Activated CD4-positive, alpha-beta memory T cell treated with anti-CD3 and anti-CD28 coated beads for 36 hours (primary cell): Measurements from ENCODE around the gene MPP3. TPM values are rescaled to one million over a fixed set of nuclear protein-coding genes. Genes with fewer than 3 reads are reported as not detected.

Experiments used
- CTCF ChIA-PET: fragments of 350-600 bp; sonication (Branson Sonifier 250); formaldehyde crosslinking; loops from one replicate; lab custom pipeline; 2021; ENCODE audit warnings: antibody characterized with exemption, inconsistent platforms; lab: Charles Lee
- POLR2A ChIA-PET: fragments of 350-600 bp; sonication (Branson Sonifier 250); formaldehyde crosslinking; loops from one replicate; lab custom pipeline; 2021; ENCODE audit warnings: antibody characterized with exemption; lab: Charles Lee
- DNase-seq: peaks from one replicate; pipeline ENCODE4 v3.0.0-alpha.2; 2020
- H3K27ac Mint-ChIP-seq: one replicate; pipeline ENCODE4 v1.8.0; 2021; ENCODE audit warnings: mixed read lengths
- H3K27me3 Mint-ChIP-seq: one replicate; pipeline ENCODE4 v1.8.0; 2021; ENCODE audit warnings: mixed read lengths
- H3K36me3 Mint-ChIP-seq: one replicate; pipeline ENCODE4 v1.8.0; 2021; ENCODE audit warnings: mixed read lengths
- H3K4me1 Mint-ChIP-seq: one replicate; pipeline ENCODE4 v1.8.0; 2021; ENCODE audit warnings: low read depth, mixed read lengths
- H3K4me3 Mint-ChIP-seq: one replicate; pipeline ENCODE4 v1.8.0; 2021; ENCODE audit warnings: mild to moderate bottlenecking, mixed read lengths
- H3K9me3 Mint-ChIP-seq: one replicate; pipeline ENCODE4 v1.8.0; 2021; ENCODE audit warnings: mixed read lengths
- intact Hi-C: fragments of 100-400 bp; cut with micrococcal nuclease; formaldehyde crosslinking; loops from one replicate; pipeline ENCODE4 v1.15.1; 2023
- total RNA-seq, 2 experiments: library from RNA; stranded (reverse); gene quantifications; one replicate each; pipeline ENCODE4 v1.2.3, GENCODE V29; 2021

Gene MPP3
- total RNA-seq, 2 experiments from 2014 or later, result 0.41 to 0.62 TPM

DNA sequence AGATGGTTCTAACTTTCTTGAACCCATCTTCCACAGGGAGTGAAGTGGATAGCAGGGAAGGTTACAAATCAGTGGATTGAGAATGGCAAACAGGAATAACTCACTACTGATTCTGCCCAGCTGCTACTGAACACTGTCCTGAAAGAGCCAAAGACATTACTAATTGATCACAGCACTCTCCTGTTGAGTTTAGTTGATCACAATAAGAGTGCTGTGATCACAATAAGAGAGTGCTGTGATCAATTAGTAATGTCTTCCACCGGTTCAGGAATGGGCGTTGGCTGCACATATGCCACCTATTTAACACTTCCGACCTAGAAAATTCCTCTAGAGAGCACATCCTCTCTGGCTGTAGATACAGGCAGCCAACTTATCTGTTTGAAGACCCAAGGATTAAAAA is 41.4 kb downstream of the MPP3 start:
- Mint-ChIP-seq H3K27me3 (peaks cover 6% of the 10 kb centered on the region), H3K4me1 (peaks cover 7% of the 10 kb centered on the region), H3K36me3 (no peaks in the 10 kb centered on the region), H3K27ac (no peak overlapping the region), H3K9me3 (no peaks in the 10 kb centered on the region), H3K4me3 (no peak overlapping the region)
- CTCF ChIA-PET, result no interaction called here
- POLR2A ChIA-PET, result no interaction called here
- intact Hi-C loops, result no loop called here
- DNase-seq, result no peak

DNA sequence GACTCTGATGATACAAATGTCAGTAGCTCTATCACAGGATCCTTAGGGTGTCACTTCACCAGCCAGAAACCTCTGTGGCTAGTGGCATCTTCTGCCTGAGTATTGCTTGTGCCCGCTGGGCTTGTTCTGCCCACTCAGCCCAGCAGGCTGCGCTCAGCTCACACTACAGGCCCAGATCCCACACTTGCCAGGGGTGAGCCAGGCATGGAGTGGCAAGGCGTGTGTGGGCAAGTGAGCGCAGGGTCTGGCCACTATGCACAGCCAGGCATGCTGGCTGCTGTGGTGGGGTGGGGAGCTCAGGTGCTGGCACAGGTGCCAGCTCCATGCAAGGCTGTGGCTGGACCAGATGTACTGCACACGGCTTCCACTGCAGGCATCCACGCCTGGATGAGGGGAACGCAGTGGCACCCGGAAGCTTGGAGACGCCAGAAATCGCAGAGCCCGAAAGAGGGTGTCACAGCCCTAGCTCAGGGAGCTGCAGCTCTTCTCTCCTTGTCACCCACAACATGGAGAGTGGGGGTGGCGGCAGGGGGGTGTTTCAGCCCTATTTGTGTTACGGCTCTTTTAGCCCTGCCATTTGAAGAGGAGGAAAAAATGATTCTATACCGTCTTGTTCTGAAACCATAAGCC is 42.5 kb downstream of the MPP3 start:
- Mint-ChIP-seq H3K4me3 (no peak overlapping the region), H3K36me3 (no peaks in the 10 kb centered on the region), H3K27ac (no peak overlapping the region), H3K27me3 (peaks cover 3% of the 10 kb centered on the region), H3K9me3 (no peaks in the 10 kb centered on the region), H3K4me1 (peaks cover 7% of the 10 kb centered on the region)
- CTCF ChIA-PET, result interaction anchor here (0.8 to 1.2 kb wide), 4 partner anchors 23 to 56 kb away, joined by 3 to 5 read pairs (median 4); partner anchors contain the start of gene CD300LG
- intact Hi-C loops, result no loop called here
- DNase-seq, result no peak
- POLR2A ChIA-PET, result no interaction called here

DNA sequence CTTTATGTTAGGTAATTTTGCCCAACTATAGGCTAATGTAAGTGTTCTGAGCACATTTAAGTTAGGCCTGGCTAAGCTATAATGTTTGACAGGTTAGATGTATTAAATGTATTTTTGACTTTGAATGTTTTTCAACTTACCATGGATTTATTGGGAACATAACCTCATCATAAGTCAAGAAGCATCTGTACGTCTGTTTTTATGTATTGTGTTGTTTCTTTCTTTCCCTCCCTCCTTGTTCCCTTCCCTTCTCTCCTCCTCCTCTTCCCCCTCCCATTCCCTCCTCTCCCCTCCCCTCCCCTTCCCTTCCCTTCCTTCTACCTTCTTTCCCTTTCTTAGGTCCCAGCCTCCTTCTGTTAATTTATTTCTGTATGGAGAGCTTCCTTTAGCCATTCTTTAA is 43.5 kb downstream of the MPP3 start:
- Mint-ChIP-seq H3K4me3 (no peak overlapping the region), H3K36me3 (no peaks in the 10 kb centered on the region), H3K4me1 (peaks cover 11% of the 10 kb centered on the region), H3K27ac (no peak overlapping the region), H3K9me3 (no peaks in the 10 kb centered on the region), H3K27me3 (peaks cover 1% of the 10 kb centered on the region)
- DNase-seq, result no peak
- ChIA-PET POLR2A (no interaction called here), CTCF (interaction anchor here (0.8 to 1.2 kb wide), 4 partner anchors 22 to 57 kb away, joined by 3 to 5 read pairs (median 4); partner anchors contain the start of gene CD300LG)
- intact Hi-C loops, result loop anchor here (10.0 kb wide), 1 partner anchor 55 kb away; the partner anchor contains the start of gene CD300LG

DNA sequence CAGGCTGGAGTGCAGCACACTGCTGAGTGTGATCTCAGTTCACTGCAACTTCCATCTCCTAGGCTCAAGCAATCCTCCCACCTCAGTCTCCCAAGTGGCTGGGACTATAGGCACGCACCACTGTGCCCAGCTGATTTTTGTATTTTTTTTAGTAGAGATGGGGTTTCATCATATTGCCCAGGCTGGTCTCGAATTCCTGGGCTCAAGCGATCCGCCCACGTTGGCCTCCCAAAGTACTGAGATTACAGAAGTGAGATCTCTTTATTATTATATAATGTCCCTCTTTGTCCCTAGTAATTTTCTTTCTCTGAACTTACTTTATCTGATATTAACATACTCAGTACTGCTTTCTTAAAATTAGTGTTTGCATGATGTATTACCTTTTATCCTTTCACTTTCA is 44.4 kb downstream of the MPP3 start:
- intact Hi-C loops, result loop anchor here (10.0 kb wide), 1 partner anchor 56 kb away; the partner anchor contains the start of gene CD300LG
- H3K27me3 Mint-ChIP-seq, result no peaks in the 10 kb centered on the region
- CTCF ChIA-PET, result interaction anchor here (1.9 kb wide), 1 partner anchor 21 kb away, joined by 11 read pairs; no protein-coding TSS in a partner anchor
- POLR2A ChIA-PET, result no interaction called here
- no peak overlapping the region for H3K27ac Mint-ChIP-seq
- no peaks in the 10 kb centered on the region for H3K9me3 Mint-ChIP-seq
- peaks cover 13% of the 10 kb centered on the region for H3K4me1 Mint-ChIP-seq
- H3K4me3 Mint-ChIP-seq, result no peak overlapping the region
- no peak for DNase-seq
- no peaks in the 10 kb centered on the region for H3K36me3 Mint-ChIP-seq

DNA sequence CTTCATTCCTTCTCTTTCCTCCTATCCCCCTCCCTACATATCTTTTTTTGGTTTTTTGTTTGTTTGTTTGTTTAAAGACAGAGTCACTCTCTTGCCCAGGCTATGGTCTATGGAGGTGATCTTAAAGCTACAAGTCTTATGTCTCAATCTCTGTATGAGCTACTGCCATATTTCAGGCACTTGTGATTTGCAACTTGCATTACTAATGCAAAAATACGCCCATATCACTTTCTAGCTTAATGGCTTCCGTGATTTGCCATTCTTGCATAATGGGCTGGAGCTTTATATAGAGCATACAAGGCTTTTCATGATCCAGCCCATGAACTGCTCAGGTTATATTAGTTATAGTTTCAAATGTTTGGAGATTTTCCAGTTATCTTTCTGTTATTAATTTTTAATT is 45.2 kb downstream of the MPP3 start:
- peaks cover 13% of the 10 kb centered on the region for H3K4me1 Mint-ChIP-seq
- H3K9me3 Mint-ChIP-seq, result no peaks in the 10 kb centered on the region
- no peak overlapping the region for H3K27ac Mint-ChIP-seq
- ChIA-PET CTCF (interaction anchor here (1.4 to 1.9 kb wide), 2 partner anchors 20 to 27 kb away, joined by 4 to 11 read pairs; no protein-coding TSS in a partner anchor), POLR2A (no interaction called here)
- intact Hi-C loops, result loop anchor here (10.0 kb wide), 1 partner anchor 57 kb away; the partner anchor contains the start of gene CD300LG
- peaks cover 5% of the 10 kb centered on the region for H3K27me3 Mint-ChIP-seq
- H3K4me3 Mint-ChIP-seq, result no peak overlapping the region
- DNase-seq, result no peak
- no peaks in the 10 kb centered on the region for H3K36me3 Mint-ChIP-seq

DNA sequence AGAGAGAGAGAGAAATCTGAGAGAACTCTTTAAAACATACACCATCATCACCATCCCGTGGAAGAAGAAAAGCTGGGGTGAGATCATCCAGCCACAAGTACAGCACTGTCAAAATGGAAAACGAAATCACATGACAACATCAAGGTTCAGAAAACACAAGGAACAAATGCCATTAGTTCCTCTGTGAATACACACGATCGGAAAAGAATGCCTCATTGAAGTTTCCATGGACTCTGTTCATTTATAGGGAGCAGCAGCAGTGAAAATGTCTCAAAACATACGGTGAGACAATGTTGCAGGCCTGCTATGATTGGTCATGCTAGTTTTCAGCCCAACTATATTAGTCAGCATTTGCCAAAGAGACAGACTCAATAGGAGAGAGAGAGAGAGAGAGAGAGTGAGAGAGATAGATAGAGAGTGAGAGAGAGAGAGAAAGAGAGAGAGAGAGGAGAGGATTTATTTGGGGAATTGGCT is 48.3 kb downstream of the MPP3 start:
- ChIA-PET CTCF (interaction anchor here (0.8 to 1.5 kb wide), 2 partner anchors 19 to 27 kb away, joined by 3 to 4 read pairs; no protein-coding TSS in a partner anchor), POLR2A (no interaction called here)
- intact Hi-C loops, result loop anchor here (10.0 kb wide), 1 partner anchor 60 kb away; the partner anchor contains the start of gene CD300LG
- Mint-ChIP-seq H3K36me3 (no peaks in the 10 kb centered on the region), H3K27me3 (peaks cover 22% of the 10 kb centered on the region), H3K27ac (no peak overlapping the region), H3K4me1 (peaks cover 6% of the 10 kb centered on the region), H3K4me3 (no peak overlapping the region), H3K9me3 (no peaks in the 10 kb centered on the region)
- DNase-seq, result no peak

DNA sequence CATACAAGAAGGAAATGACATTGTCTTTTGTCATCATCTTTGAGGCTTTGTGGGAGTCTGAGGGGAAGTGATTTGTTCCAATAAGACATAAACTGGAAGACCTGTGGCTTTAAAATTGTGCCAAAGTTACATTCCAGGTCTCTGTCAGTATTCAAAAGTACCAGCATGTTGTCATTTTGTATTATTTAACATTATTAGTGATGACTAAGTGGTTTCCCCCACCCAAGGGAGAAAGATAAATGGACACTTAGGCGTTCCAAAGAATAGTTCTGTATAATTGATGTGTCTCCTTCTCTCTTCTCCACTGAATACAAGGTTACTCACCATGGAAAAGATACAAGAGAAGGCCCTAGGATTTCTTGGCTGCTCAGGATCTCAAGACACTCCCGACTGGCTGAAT is 48.9 kb downstream of the MPP3 start:
- ChIA-PET POLR2A (no interaction called here), CTCF (interaction anchor here (1.5 kb wide), 1 partner anchor 18 kb away, joined by 4 read pairs; no protein-coding TSS in a partner anchor)
- intact Hi-C loops, result loop anchor here (10.0 kb wide), 1 partner anchor 61 kb away; the partner anchor contains the start of gene CD300LG
- Mint-ChIP-seq H3K36me3 (no peaks in the 10 kb centered on the region), H3K9me3 (no peaks in the 10 kb centered on the region), H3K4me1 (peaks cover 10% of the 10 kb centered on the region), H3K4me3 (no peak overlapping the region), H3K27me3 (peaks cover 24% of the 10 kb centered on the region), H3K27ac (no peak overlapping the region)
- no peak for DNase-seq

DNA sequence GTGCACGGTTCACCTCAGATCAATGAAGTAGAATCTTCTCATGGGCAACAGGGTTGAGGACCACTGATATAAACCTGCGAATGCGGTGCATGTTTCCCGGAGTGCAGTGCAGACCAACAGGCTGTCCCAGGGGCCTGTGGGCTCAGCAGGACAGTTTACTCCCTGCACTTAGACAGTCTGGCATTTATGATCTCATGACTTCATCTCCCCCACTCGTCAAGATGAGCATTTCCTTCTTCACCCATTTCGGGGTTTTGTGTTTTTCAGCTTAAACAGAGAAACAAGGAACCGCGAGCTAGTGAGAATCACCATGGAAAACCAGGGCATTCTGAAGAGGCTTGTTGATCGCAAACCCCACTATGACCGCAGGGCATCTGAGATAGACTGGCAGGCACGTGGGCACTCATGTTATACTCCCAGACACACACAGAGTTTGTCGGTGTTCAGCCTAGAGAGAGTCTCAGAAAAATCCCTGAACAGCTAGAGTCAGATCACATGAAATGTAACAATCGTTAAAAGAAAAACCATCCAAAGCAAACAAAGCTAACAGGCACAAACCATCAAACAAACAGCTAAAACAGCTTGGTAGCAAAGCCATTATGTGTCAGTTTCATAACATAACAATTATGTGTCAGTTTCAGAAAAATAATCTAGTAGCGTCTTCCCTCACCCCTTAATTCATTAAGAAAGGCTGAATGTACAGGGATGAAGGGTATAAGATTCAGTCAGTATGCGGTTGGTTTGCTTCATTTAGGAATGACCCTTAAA is 49.8 kb downstream of the MPP3 start:
- Mint-ChIP-seq H3K36me3 (no peaks in the 10 kb centered on the region), H3K9me3 (no peaks in the 10 kb centered on the region), H3K4me3 (no peak overlapping the region), H3K27ac (no peak overlapping the region), H3K27me3 (peaks cover 24% of the 10 kb centered on the region), H3K4me1 (peaks cover 10% of the 10 kb centered on the region)
- ChIA-PET POLR2A (no interaction called here), CTCF (no interaction called here)
- no peak for DNase-seq
- intact Hi-C loops, result loop anchor here (10.0 kb wide), 1 partner anchor 62 kb away; the partner anchor contains the start of gene CD300LG

DNA sequence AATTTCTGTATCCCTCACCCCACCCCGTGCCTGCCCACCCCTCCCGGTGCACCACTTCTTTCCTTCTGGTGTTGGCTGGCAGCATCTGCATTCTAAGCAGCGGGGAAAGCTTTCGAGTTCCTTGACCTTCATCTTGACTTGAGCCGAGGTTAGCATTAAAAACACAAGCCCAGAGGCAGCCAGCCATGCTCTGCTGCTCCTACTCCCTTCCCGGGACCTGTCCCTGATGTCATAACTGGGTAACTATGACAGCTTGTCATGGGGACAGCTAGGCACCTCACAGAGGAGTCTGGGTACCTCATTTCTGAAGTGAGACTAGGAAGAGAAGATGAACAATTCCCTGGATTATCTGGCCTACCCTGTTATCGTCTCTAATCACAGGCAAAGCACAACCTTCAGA is 52.8 kb downstream of the MPP3 start, which contains the start of gene CFAP97D1:
Gene CFAP97D1, plus strand, starts transcription at position 301 of the 400 bp plus-strand sequence. Its CDS starts 28 bp downstream, at position 329.
- no peak for DNase-seq
- H3K4me3 Mint-ChIP-seq, result peak within 1 kb of the TSS; percentile 67
- no peaks in the 10 kb centered on the region for H3K9me3 Mint-ChIP-seq
- intact Hi-C loops, result loop anchor here (10.0 kb wide), 1 partner anchor 65 kb away; the partner anchor contains the start of gene CD300LG
- H3K36me3 Mint-ChIP-seq, result no peaks in the 10 kb centered on the region
- H3K27me3 Mint-ChIP-seq, result peaks cover 24% of the 10 kb centered on the region
- no peak within 1 kb of the TSS for H3K27ac Mint-ChIP-seq
- ChIA-PET POLR2A (no interaction called here), CTCF (interaction anchor here (1.1 to 3.0 kb wide), 2 partner anchors 13 to 86 kb away, joined by 3 to 17 read pairs; no protein-coding TSS in a partner anchor)
- H3K4me1 Mint-ChIP-seq, result peaks cover 12% of the 10 kb centered on the region

DNA sequence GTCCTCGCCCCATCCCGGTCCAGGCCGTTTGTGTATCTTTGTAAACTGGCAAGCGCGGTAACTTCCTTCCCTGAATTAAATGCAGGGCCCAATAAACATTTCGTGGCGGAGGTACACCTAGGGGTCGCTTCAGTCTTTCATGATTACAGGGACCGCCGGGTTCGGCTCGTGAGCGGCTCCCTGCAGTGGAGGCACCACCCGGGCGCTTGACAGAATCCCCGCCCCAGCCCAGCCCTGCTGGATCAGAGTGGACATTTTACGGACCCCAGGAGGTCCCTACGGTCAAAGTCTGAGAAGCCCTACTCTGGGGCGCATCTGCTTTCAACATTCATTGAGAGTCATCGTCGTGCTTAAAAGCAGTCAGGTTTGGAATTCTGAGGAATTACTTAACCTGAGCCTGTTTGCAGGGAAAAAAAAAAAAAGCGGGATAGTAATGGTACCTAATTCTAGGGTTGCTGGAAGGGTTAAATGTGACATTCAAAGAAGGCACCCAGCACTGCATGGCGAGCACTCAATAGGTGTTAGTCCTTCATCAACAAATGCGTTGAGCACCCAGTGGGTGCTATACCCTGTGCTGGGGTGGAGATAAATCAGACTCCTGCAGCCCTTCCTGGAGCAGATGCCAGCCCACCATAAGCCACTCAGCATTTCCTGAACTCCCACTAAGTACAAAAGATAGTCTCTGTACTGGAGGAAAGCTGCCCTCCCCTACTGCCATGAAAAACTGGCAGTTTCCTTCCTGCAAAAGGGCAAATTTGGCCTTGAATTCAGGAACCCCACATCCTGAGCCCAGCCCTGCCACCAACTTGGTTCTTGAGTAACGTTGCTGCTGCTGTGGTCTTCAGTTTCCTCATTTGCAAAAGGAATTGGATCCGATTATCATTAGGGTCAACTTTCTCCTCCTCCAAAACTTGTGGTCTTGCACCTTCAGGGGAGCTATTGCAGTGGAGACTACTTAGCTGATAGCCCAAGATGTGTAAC is 53.5 kb downstream of the MPP3 start:
- H3K36me3 Mint-ChIP-seq, result peaks cover 2% of the 10 kb centered on the region
- H3K4me3 Mint-ChIP-seq, result peak overlapping the region; percentile 67
- DNase-seq, result no peak
- H3K4me1 Mint-ChIP-seq, result peaks cover 7% of the 10 kb centered on the region
- POLR2A ChIA-PET, result interaction anchor here (0.6 to 0.9 kb wide), 2 partner anchors 419 to 782 kb away, joined by 3 read pairs; no protein-coding TSS in a partner anchor
- CTCF ChIA-PET, result interaction anchor here (1.1 to 4.4 kb wide), 3 partner anchors 13 to 85 kb away, joined by 3 to 30 read pairs (median 17); no protein-coding TSS in a partner anchor
- H3K9me3 Mint-ChIP-seq, result no peaks in the 10 kb centered on the region
- H3K27ac Mint-ChIP-seq, result no peak overlapping the region
- peaks cover 24% of the 10 kb centered on the region for H3K27me3 Mint-ChIP-seq
- intact Hi-C loops, result loop anchor here (10.0 kb wide), 1 partner anchor 65 kb away; the partner anchor contains the start of gene CD300LG
